AG10803 (cell line): ENCODE measurements around the gene HEATR1.

ENCODE experiments used
- DNase-seq: peaks from one replicate; pipeline ENCODE4 v3.0.0; 2010; ENCODE audit warnings: low read depth
- H3K4me3 ChIP-seq: 2 replicates; pipeline ENCODE4 v1.5.1; 2011; ENCODE audit warnings: mild to moderate bottlenecking, low read length, control low read depth
- TF ChIP-seq, protein P1 (sequence below): conservative IDR thresholded peaks from 2 replicates; pipeline ENCODE4 v1.5.1; 2011; ENCODE audit warnings: mild to moderate bottlenecking, low read length, control low read depth, inconsistent platforms

Gene HEATR1

DNA sequence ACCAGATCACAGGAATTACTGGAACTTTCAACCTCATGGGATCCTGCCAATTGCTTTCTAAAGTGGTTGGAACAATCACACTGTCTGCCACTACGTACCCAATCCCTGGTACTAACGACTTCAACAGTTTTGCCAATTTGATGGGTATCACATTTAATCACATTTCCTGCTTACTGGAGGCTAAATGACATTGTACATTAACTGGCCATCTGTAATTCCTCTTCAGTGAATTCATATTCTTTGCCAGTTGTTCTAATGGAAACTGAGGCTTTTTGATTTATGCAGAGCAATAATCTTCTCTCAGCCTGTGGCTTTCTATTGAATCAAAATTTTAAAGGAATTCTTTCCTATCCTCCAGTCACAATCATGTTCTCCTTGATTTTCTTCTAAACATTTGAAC lies 42.3 kb downstream of the HEATR1 start:
- DNase-seq, result no peak
- no peak overlapping the region for H3K4me3 ChIP-seq
- TF ChIP-seq, protein P1, sequence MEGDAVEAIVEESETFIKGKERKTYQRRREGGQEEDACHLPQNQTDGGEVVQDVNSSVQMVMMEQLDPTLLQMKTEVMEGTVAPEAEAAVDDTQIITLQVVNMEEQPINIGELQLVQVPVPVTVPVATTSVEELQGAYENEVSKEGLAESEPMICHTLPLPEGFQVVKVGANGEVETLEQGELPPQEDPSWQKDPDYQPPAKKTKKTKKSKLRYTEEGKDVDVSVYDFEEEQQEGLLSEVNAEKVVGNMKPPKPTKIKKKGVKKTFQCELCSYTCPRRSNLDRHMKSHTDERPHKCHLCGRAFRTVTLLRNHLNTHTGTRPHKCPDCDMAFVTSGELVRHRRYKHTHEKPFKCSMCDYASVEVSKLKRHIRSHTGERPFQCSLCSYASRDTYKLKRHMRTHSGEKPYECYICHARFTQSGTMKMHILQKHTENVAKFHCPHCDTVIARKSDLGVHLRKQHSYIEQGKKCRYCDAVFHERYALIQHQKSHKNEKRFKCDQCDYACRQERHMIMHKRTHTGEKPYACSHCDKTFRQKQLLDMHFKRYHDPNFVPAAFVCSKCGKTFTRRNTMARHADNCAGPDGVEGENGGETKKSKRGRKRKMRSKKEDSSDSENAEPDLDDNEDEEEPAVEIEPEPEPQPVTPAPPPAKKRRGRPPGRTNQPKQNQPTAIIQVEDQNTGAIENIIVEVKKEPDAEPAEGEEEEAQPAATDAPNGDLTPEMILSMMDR, result no peak

DNA sequence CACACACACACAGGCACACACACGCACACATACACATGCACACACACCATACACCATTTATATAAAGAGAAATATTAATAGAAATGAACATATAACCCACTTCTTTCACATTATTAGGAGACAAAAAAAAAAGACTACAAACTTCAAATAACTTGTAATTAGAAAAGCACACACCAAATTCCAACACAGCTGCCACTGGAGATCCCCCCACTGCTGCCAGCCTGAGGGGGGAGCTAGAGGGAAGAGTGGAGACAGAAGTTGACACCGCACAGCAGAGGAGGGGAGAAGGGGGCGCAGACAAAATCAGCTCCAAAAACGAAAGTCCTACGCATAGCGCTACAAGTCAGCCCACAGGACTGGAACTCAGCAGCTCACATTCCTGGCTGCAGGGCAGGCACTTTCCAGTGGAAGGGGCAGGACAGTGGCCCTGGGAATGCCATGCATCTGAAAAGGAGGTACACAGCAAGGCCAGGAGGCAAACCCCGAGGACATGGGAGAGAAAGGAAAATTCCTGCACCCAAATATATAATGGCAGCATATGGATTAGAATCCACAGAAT lies 44.0 kb downstream of the HEATR1 start:
- DNase-seq, result no peak
- TF ChIP-seq, protein P1, result no peak
- no peak overlapping the region for H3K4me3 ChIP-seq

DNA sequence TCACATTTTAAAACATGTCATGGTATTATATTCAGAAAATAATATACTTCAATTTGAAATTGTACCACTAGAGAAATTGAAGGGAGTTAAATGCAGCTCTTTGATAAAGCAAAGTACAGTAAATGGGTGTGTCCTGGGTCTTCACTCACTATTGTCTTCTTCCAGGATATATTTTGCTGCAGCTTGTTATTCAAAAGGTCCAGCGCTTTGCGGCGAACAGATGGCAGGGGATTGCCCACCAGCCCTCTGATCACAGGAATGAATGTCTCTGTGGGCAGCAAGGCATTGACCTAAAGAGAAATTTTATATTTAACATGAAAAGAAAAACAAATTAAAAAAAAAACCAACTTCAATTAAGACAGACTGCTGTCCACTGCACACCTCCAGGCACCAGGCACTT lies 45.5 kb downstream of the HEATR1 start:
- no peak for DNase-seq
- no peak overlapping the region for H3K4me3 ChIP-seq
- TF ChIP-seq, protein P1, result no peak

DNA sequence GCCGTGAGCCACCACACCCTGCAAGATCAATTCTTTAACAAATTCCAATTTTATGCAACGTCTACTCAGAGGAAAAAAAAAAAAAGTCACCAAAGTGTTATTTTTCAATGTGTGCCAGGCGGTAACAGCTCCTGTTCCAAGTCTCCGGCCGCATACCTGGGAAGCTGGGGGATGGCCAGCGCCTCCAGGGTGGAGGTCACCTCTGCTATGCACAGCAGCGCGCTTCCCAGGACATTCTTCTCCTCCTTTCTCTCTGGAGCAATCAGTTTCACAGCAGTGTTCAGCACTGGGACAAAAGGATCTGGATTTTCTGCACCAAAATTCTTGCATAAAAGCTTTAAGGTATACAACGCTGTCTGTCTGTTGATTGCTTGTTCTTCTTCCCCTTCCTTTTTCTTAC lies 46.2 kb downstream of the HEATR1 start:
- TF ChIP-seq, protein P1, result no peak
- no peak for DNase-seq
- H3K4me3 ChIP-seq, result no peak overlapping the region

DNA sequence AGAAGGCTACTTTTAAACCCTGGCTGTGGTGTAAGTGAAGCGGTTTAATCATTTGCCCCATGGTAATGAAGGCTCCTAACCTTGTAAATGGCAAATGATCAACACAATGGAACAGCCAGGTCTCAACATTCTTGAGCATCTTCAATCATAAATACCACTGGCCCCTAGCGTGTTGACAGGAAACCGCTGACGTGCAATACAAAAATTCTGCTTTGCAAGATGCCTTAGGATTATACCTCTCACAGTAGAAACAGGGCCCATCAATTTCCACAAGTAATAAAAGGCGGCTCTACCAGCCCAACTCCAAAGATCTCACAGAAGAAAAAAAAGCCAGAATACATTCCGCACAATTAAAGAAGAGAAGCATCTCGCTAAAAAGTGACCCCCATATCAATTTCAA lies 47.7 kb downstream of the HEATR1 start:
- H3K4me3 ChIP-seq, result no peak overlapping the region
- DNase-seq, result no peak
- TF ChIP-seq, protein P1, result no peak

DNA sequence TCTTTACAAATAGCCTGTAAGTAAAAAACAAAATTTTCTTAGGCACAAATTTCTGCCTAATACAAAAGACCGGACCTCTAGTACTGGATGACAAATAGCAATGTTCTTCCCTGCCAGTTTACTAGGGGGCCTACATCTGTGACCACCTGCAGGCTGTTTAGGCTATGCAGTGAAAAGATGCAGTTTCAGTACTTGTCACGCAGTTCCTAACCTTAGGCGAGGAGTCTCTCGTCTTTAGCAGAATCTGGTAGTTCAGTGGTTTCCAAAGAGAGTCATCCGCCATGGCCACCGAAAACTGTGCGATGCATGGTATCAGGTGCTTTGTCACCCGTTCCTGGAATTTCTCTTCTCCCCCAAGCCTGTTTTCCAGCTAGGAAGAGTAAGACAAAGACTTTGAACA lies 50.9 kb downstream of the HEATR1 start:
- no peak overlapping the region for H3K4me3 ChIP-seq
- DNase-seq, result no peak
- TF ChIP-seq, protein P1, result no peak

DNA sequence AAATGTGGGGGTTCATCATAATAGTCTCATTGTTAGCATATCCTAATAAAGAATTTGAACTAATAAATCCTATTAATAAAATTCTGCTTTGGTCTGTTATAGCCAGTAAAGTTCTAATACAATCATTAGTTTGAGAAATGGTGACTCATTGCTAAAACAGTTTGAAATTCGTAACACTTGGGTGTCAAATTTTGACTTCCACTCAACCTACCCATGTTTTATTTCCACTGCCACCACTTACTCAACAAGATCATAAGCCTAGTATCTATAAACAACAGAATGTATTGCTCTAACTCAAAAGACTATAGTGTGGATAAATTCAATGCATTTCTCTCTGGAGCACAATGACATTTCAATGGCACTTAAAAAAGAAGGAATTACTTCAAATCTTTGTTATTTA lies 51.4 kb downstream of the HEATR1 start:
- no peak for DNase-seq
- no peak overlapping the region for H3K4me3 ChIP-seq
- TF ChIP-seq, protein P1, result no peak
